CD14-positive monocyte (primary cell): ENCODE results near the gene LIPG. TPM values are rescaled to one million over a fixed set of nuclear protein-coding genes. Genes with fewer than 3 reads are reported as not detected.

Experiments
- DNase-seq, 3 donors: peaks; one replicate each; pipeline ENCODE4 v3.0.0-alpha.2; 2011 to 2022
- H2AFZ ChIP-seq: 2 replicates; pipeline ENCODE4 v1.6.0; 2012; ENCODE audit warnings: mild to moderate bottlenecking, low read depth, low read length, inconsistent platforms; ENCODE audit not compliant: insufficient read depth, poor library complexity, severe bottlenecking
- H3K27ac ChIP-seq, 2 donors: 1 replicate in 1 of 2; 2 replicates in 1 of 2; pipeline ENCODE4 v1.5.1; 2012 to 2013; ENCODE audit warnings: low read length in 2 of 2, control low read depth in 1 of 2, inconsistent platforms in 1 of 2, low read depth in 1 of 2, mild to moderate bottlenecking in 1 of 2
- H3K27me3 ChIP-seq, 2 donors: one replicate each; pipeline versions ENCODE4 v1.6.0 to v1.6.1; 2011 to 2013; ENCODE audit warnings: low read length in 2 of 2; ENCODE audit not compliant: control insufficient read depth in 2 of 2, insufficient read depth in 2 of 2
- H3K36me3 ChIP-seq, 2 donors: replicated peaks in 1 of 2; 1 replicate in 1 of 2; 2 replicates in 1 of 2; pipeline versions ENCODE4 v1.5.1 to v1.6.1; 2012 to 2013; ENCODE audit warnings: low read length in 2 of 2, control low read depth in 1 of 2, inconsistent platforms in 1 of 2, mild to moderate bottlenecking in 1 of 2; ENCODE audit not compliant: insufficient read depth in 2 of 2, control insufficient read depth in 1 of 2
- H3K4me1 ChIP-seq, 2 donors: 1 replicate in 1 of 2; 2 replicates in 1 of 2; pipeline versions ENCODE4 v1.5.1 to v1.6.1; 2012 to 2013; ENCODE audit warnings: low read length in 2 of 2, control low read depth in 1 of 2, inconsistent platforms in 1 of 2, mild to moderate bottlenecking in 1 of 2, moderate library complexity in 1 of 2; ENCODE audit not compliant: insufficient read depth in 2 of 2, control insufficient read depth in 1 of 2
- H3K4me2 ChIP-seq: replicated peaks from 2 replicates; pipeline ENCODE3; 2012; ENCODE audit warnings: low read length, moderate library complexity, mild to moderate bottlenecking; ENCODE audit not compliant: poor library complexity, severe bottlenecking; ENCODE audit errors: extremely low read depth
- H3K4me3 ChIP-seq, 3 experiments: fragments of 200-600 bp in 1 of 3; sonication (generic) in 1 of 3; replicated peaks in 1 of 3; 1 replicate in 2 of 3; 2 replicates in 1 of 3; pipeline ENCODE4 v1.5.1; 2011 to 2013; ENCODE audit warnings: low read length in 3 of 3, mild to moderate bottlenecking in 3 of 3, control low read depth in 2 of 3, low read depth in 2 of 3, inconsistent platforms in 1 of 3, moderate library complexity in 1 of 3
- H3K79me2 ChIP-seq: 2 replicates; pipeline ENCODE4 v1.6.0; 2012; ENCODE audit warnings: mild to moderate bottlenecking, control low read depth, inconsistent platforms, low read length, moderate library complexity; ENCODE audit not compliant: insufficient read depth
- H3K9ac ChIP-seq: 2 replicates; pipeline ENCODE4 v1.6.0; 2017; ENCODE audit warnings: low read length, mild to moderate bottlenecking; ENCODE audit not compliant: insufficient read depth, poor library complexity, severe bottlenecking
- H3K9me3 ChIP-seq, 2 donors: replicated peaks in 1 of 2; 1 replicate in 1 of 2; 2 replicates in 1 of 2; pipeline versions ENCODE4 v1.5.1 to v1.6.1; 2012 to 2013; ENCODE audit warnings: low read length in 2 of 2, control low read depth in 1 of 2; ENCODE audit not compliant: control insufficient read depth in 1 of 2, insufficient read depth in 1 of 2
- H4K20me1 ChIP-seq: 2 replicates; pipeline ENCODE4 v1.6.0; 2012; ENCODE audit warnings: mild to moderate bottlenecking, low read length, control low read depth, moderate library complexity; ENCODE audit not compliant: insufficient read depth
- H3K27ac Mint-ChIP-seq, 7 donors: one replicate each; pipeline ENCODE4 v1.8.0; 2020; ENCODE audit warnings: mild to moderate bottlenecking in 7 of 7, mixed read lengths in 7 of 7, moderate library complexity in 6 of 7, inconsistent platforms in 2 of 7
- H3K27me3 Mint-ChIP-seq, 3 donors: one replicate each; pipeline ENCODE4 v1.8.0; 2021 to 2022; ENCODE audit warnings: low read depth in 3 of 3, mild to moderate bottlenecking in 3 of 3, mixed read lengths in 3 of 3, moderate library complexity in 3 of 3, inconsistent platforms in 1 of 3
- H3K36me3 Mint-ChIP-seq, 2 donors: one replicate each; pipeline ENCODE4 v1.8.0; 2020; ENCODE audit warnings: mixed read lengths in 2 of 2, inconsistent platforms in 1 of 2, mild to moderate bottlenecking in 1 of 2
- H3K4me1 Mint-ChIP-seq: one replicate; pipeline ENCODE4 v1.8.0; 2020; ENCODE audit warnings: mild to moderate bottlenecking, mixed read lengths
- H3K4me3 Mint-ChIP-seq, 2 donors: one replicate each; pipeline ENCODE4 v1.8.0; 2020; ENCODE audit warnings: mild to moderate bottlenecking in 2 of 2, mixed read lengths in 2 of 2, moderate library complexity in 1 of 2
- H3K9me3 Mint-ChIP-seq, 7 donors: one replicate each; pipeline ENCODE4 v1.8.0; 2020 to 2022; ENCODE audit warnings: mixed read lengths in 7 of 7, mild to moderate bottlenecking in 6 of 7, moderate library complexity in 6 of 7, inconsistent platforms in 2 of 7
- CTCF ChIP-seq: fragments of 200-600 bp; IDR thresholded peaks from one replicate; pipeline ENCODE4 v1.8.0; 2022; ENCODE audit warnings: antibody characterized with exemption, mild to moderate bottlenecking
- WGBS: methylation state at CpG from one replicate; pipeline ENCODE4 v1.1.5; 2013; ENCODE audit warnings: missing lambda C conversion rate; ENCODE audit not compliant: insufficient coverage; 5-methylcytosine and 5-hydroxymethylcytosine counted together
- intact Hi-C, 2 donors: fragments of 100-400 bp; cut with micrococcal nuclease; formaldehyde crosslinking; loops; one replicate each; pipeline versions ENCODE4 v1.15.0 to v1.15.1; 2023
- polyA plus RNA-seq, 3 donors: library from polyadenylated mRNA; depleted of rRNA in 1 of 3; unstranded in 2 of 3; stranded (reverse) in 1 of 3; fragments of 300-500 nt in 2 of 3; fragments of >200 nt in 1 of 3; fragmentation: Illumina TruSeq in 2 of 3; gene quantifications; 1 replicate in 2 of 3; 2 replicates in 1 of 3; pipeline ENCODE4 v1.2.3, GENCODE V29; 2012 to 2021

The LIPG gene
- polyA plus RNA-seq, 3 donors: not detected

GRCh38 chr18:49529596-49529995 lies 32.3 kb upstream of the LIPG start:
- Histone ChIP-seq H2AFZ (no peak overlapping the region), H4K20me1 (no peaks in the 10 kb centered on the region), H3K4me2 (no peak overlapping the region), H3K4me3 (no peak overlapping the region), H3K27me3 (no peaks in the 10 kb centered on the region), H3K9ac (no peak overlapping the region), H3K27ac (no peak overlapping the region), H3K36me3 (no peaks in the 10 kb centered on the region), H3K79me2 (no peaks in the 10 kb centered on the region), H3K9me3 (no peaks in the 10 kb centered on the region), H3K4me1 (peaks cover 0 to 4% of the 10 kb centered on the region in 2 donors)
- no peak for TF ChIP-seq CTCF
- H3K27me3 Mint-ChIP-seq: peaks cover 2 to 6% (median 4%) of the 10 kb centered on the region in 3 donors
- peaks cover 0 to 5% (median 1%) of the 10 kb centered on the region in 7 donors for H3K9me3 Mint-ChIP-seq
- intact Hi-C loops: no loop called here
- H3K27ac Mint-ChIP-seq: no peak overlapping the region
- H3K36me3 Mint-ChIP-seq: no peaks in the 10 kb centered on the region
- peaks cover 9% of the 10 kb centered on the region for H3K4me1 Mint-ChIP-seq
- no peak for DNase-seq
- WGBS: 20% methylated on average over 1 of the region's 3 CpGs
- H3K4me3 Mint-ChIP-seq: no peak overlapping the region

GRCh38 chr18:49531678-49532153 lies 30.1 kb upstream of the LIPG start:
- peak overlapping the region; percentile 62 to 86 for H3K4me3 Mint-ChIP-seq
- peak overlapping the region; percentile 4 to 50 (median 27) for H3K4me3 ChIP-seq
- H3K4me1 Mint-ChIP-seq: peaks cover 9% of the 10 kb centered on the region
- no peaks in the 10 kb centered on the region for H3K79me2 ChIP-seq
- peaks cover 0 to 7% (median 2%) of the 10 kb centered on the region in 7 donors for H3K9me3 Mint-ChIP-seq
- H2AFZ ChIP-seq: peak overlapping the region; percentile 72
- no peaks in the 10 kb centered on the region for H3K36me3 ChIP-seq
- H3K9me3 ChIP-seq: no peaks in the 10 kb centered on the region
- no peak overlapping the region for H3K27ac ChIP-seq
- H3K27me3 Mint-ChIP-seq: peaks cover 4 to 6% (median 5%) of the 10 kb centered on the region in 3 donors
- peak overlapping the region; percentile 26 for H3K4me2 ChIP-seq
- H3K9ac ChIP-seq: peak overlapping the region; percentile 29
- intact Hi-C loops: no loop called here
- no CpG with 5 or more reads among the region's 10 CpGs for WGBS
- no peaks in the 10 kb centered on the region for H3K27me3 ChIP-seq
- DNase-seq: peak; percentile 11 to 23 (median 13)
- TF ChIP-seq CTCF: no peak
- H3K27ac Mint-ChIP-seq: peak overlapping the region in 4 of 7 donors; percentile 27 to 61 (median 40)
- H4K20me1 ChIP-seq: no peaks in the 10 kb centered on the region
- H3K4me1 ChIP-seq: peaks cover 0 to 4% of the 10 kb centered on the region in 2 donors
- H3K36me3 Mint-ChIP-seq: no peaks in the 10 kb centered on the region
